Fibroblast of lung (primary cell): Measurements from ENCODE around the gene ACOT9. TPM values are rescaled to one million over a fixed set of nuclear protein-coding genes. Genes with fewer than 3 reads are reported as not detected.

Experiments
- DNase-seq, 2 donors: peaks; one replicate each; pipeline versions ENCODE4 v3.0.0 to v3.0.0-alpha.2; 2010; ENCODE audit warnings: low read depth in 2 of 2
- H2AFZ ChIP-seq: 2 replicates; pipeline ENCODE4 v1.5.1; 2012; ENCODE audit warnings: low read length, control low read depth, inconsistent platforms
- H3K27ac ChIP-seq: 2 replicates; pipeline ENCODE4 v1.5.1; 2011; ENCODE audit warnings: low read length, control low read depth; ENCODE audit not compliant: insufficient read depth
- H3K27me3 ChIP-seq: 2 replicates; pipeline ENCODE4 v1.5.1; 2011; ENCODE audit warnings: mild to moderate bottlenecking, low read length; ENCODE audit not compliant: control insufficient read depth, insufficient read depth
- H3K36me3 ChIP-seq: 2 replicates; pipeline ENCODE4 v1.5.1; 2011; ENCODE audit warnings: low read length; ENCODE audit not compliant: control insufficient read depth, insufficient read depth
- H3K4me1 ChIP-seq: 2 replicates; pipeline ENCODE4 v1.5.1; 2011; ENCODE audit warnings: low read length; ENCODE audit not compliant: control insufficient read depth, insufficient read depth; ENCODE audit errors: extremely low read depth
- H3K4me2 ChIP-seq: 2 replicates; pipeline ENCODE4 v1.5.1; 2011; ENCODE audit warnings: low read length, control low read depth; ENCODE audit not compliant: insufficient read depth; ENCODE audit errors: extremely low read depth
- H3K4me3 ChIP-seq, 4 experiments: fragments of 200-600 bp in 1 of 4; sonication (generic) in 1 of 4; replicated peaks in 1 of 4; 2 replicates each; pipeline ENCODE4 v1.5.1; 2011 to 2016; ENCODE audit warnings: low read length in 4 of 4, low read depth in 3 of 4, mild to moderate bottlenecking in 3 of 4, control low read depth in 2 of 4, inconsistent platforms in 1 of 4, mixed read lengths in 1 of 4; ENCODE audit not compliant: insufficient read depth in 1 of 4; ENCODE audit errors: control extremely low read depth in 1 of 4
- H3K79me2 ChIP-seq: 2 replicates; pipeline ENCODE4 v1.5.1; 2012; ENCODE audit warnings: mild to moderate bottlenecking, low read length, inconsistent platforms; ENCODE audit not compliant: control insufficient read depth, insufficient read depth
- H3K9ac ChIP-seq: 2 replicates; pipeline ENCODE4 v1.5.1; 2011; ENCODE audit warnings: mild to moderate bottlenecking, low read length, control low read depth; ENCODE audit not compliant: insufficient read depth
- H3K9me3 ChIP-seq: 2 replicates; pipeline ENCODE4 v1.5.1; 2012; ENCODE audit warnings: low read depth, low read length; ENCODE audit not compliant: control insufficient read depth, insufficient read depth
- H4K20me1 ChIP-seq: 2 replicates; pipeline ENCODE4 v1.5.1; 2011; ENCODE audit warnings: low read length; ENCODE audit not compliant: control insufficient read depth, insufficient read depth; ENCODE audit errors: extremely low read depth
- CTCF ChIP-seq, 2 donors: IDR thresholded peaks in 1 of 2; conservative IDR thresholded peaks in 1 of 2; 1 replicate in 1 of 2; 2 replicates in 1 of 2; pipeline ENCODE4 v1.5.1; 2011 to 2012; ENCODE audit warnings: low read length in 2 of 2, control low read depth in 1 of 2, inconsistent platforms in 1 of 2, low read depth in 1 of 2, mild to moderate bottlenecking in 1 of 2
- EZH2 ChIP-seq: IDR thresholded peaks from 2 replicates; pipeline ENCODE4 v1.5.1; 2012; ENCODE audit warnings: low read length, control low read depth, mild to moderate bottlenecking; ENCODE audit errors: missing control alignments
- polyA plus RNA-seq, 2 donors: library from polyadenylated mRNA; depleted of rRNA in 1 of 2; stranded (reverse) in 1 of 2; unstranded in 1 of 2; fragments of >200 nt; gene quantifications; 2 replicates each; pipeline ENCODE4 v1.2.1, GENCODE V29; 2011 to 2012; ENCODE audit warnings: missing spikeins in 1 of 2
- total RNA-seq: library from RNA; depleted of rRNA; stranded (reverse); fragments of >200 nt; gene quantifications from 2 replicates; pipeline ENCODE4 v1.2.1, GENCODE V29; 2014

The ACOT9 gene
- total and polyA plus RNA-seq, 2 donors (not counting 1 experiment from before 2014, with no cell fraction given): 42.3 to 70.9 TPM

DNA sequence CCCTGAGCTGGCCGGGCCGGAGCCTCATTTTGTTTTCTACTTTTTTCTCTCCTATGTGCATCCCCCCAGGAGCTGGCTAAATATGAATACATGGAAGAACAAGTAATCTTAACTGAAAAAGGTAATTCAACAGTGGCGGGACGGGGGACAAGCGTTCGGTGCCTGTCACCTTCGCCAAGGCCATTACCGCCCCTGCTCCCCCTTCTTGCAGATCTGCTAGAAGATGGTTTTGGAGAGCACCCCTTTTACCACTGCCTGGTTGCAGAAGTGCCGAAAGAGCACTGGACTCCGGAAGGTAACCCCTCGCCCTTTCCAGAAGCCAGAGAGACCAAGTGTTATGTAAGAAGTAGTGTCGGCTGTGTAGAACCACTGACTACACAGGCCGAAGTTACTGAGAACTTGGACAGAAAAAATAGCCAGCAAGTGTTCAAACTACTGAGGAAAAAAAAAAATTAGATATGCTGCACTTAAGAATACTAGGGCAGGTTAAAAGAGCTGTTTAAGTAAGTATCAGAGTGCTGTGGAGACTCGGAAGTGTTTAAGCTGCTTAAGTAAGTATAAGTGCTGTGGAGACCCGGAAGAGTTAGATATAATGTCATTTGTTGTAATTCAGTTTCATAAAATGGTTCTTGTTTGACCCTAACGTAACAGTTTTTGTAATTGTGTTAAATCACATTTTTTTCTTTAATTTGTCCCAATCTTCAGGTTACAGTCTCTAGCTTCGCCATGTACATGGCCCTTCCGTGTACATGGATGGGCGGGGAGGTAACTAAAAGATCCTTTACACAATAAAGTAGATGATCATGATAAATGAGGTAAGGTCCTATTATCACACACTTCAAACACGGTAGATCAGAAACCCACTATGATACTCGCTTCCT is 40.8 kb upstream of the ACOT9 start:
- H3K9me3 ChIP-seq: no peaks in the 10 kb centered on the region
- peak overlapping the region; percentile 92 for H3K27ac ChIP-seq
- no peaks in the 10 kb centered on the region for H3K27me3 ChIP-seq
- H3K79me2 ChIP-seq: no peaks in the 10 kb centered on the region
- H3K4me3 ChIP-seq: peak overlapping the region; percentile 28 to 87 (median 63)
- peak overlapping the region; percentile 48 for H3K9ac ChIP-seq
- peak overlapping the region; percentile 54 for H3K4me2 ChIP-seq
- no peak overlapping the region for H2AFZ ChIP-seq
- TF ChIP-seq EZH2 (no peak), CTCF (conservative IDR thresholded peaks at IDR 0.05 in 1 of 2, IDR thresholded peaks at IDR 0.05 in 1 of 2; ENCODE audit: low read depth in 1 of 2, low read length in 2 of 2) (no peak)
- peak; percentile 13 to 28 for DNase-seq
- no peaks in the 10 kb centered on the region for H3K4me1 ChIP-seq
- no peaks in the 10 kb centered on the region for H4K20me1 ChIP-seq
- H3K36me3 ChIP-seq: no peaks in the 10 kb centered on the region

DNA sequence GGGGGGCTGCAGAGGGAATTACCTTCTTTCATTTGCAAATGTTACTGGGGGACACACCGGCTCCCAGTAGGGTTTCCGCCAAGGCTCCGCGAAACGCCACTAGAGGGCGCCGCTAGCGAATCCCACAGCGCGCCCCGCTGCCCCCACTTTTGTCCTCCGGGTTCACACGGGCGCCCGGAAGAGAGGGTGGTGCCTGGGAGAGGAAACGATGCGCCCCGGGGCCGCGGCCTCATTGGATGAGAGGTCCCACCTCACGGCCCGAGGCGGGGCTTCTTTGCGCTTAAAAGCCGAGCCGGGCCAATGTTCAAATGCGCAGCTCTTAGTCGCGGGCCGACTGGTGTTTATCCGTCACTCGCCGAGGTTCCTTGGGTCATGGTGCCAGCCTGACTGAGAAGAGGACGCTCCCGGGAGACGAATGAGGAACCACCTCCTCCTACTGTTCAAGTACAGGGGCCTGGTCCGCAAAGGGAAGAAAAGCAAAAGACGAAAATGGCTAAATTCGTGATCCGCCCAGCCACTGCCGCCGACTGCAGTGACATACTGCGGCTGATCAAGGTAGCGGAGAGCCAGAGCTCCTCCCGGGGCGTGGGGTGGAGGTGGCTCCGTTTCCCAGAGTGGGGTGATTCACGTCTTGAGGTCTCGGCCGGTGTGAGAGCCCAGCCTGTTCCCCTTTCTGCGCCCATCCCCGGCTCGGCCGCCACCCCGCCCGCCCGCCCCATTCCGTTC is 40.0 kb upstream of the ACOT9 start, which contains the start of gene SAT1:
Gene SAT1 (plus strand): TSS at position 311 of the 726 bp plus-strand sequence. CDS start 179 bp downstream, at position 490.
- peak within 1 kb of the TSS; percentile 44 to 87 (median 70) for H3K4me3 ChIP-seq
- no peaks in the 10 kb centered on the region for H3K27me3 ChIP-seq
- H3K27ac ChIP-seq: peak within 1 kb of the TSS; percentile 92
- peak; percentile 90 to 94 for DNase-seq
- TF ChIP-seq EZH2: no peak
- peak; percentile 54 to 64 for TF ChIP-seq CTCF (conservative IDR thresholded peaks at IDR 0.05 in 1 of 2, IDR thresholded peaks at IDR 0.05 in 1 of 2; ENCODE audit: low read depth in 1 of 2, low read length in 2 of 2)
- peak within 1 kb of the TSS; percentile 71 for H3K4me2 ChIP-seq
- H3K4me1 ChIP-seq: no peaks in the 10 kb centered on the region
- H3K9me3 ChIP-seq: no peaks in the 10 kb centered on the region
- H3K9ac ChIP-seq: peak within 1 kb of the TSS; percentile 66
- H4K20me1 ChIP-seq: no peaks in the 10 kb centered on the region
- H3K79me2 ChIP-seq: no peaks in the 10 kb centered on the region
- H3K36me3 ChIP-seq: no peaks in the 10 kb centered on the region
- H2AFZ ChIP-seq: peak within 1 kb of the TSS; percentile 49

DNA sequence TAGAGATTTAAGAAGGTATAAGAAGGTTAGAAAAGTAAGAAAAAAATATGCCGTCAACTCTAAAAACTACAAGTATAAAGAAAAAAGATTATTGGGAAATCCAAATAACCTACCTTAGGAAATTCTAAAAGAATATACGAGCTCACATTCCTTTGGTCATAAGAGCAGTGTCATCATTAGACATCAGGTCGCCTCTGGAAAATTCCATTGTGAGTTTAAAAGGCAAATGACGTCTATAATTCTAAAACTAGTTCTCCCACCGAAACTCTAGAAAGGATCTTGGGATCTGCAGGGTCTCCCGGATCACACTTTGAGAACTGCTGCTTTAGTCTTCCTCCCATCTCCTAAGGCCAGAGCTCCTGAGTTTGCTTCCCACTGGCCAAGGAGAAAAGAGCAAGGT is 39.4 kb upstream of the ACOT9 start:
- Histone ChIP-seq H3K9ac (peak overlapping the region; percentile 30), H3K27me3 (no peaks in the 10 kb centered on the region), H4K20me1 (no peaks in the 10 kb centered on the region), H3K79me2 (no peaks in the 10 kb centered on the region), H3K27ac (peak overlapping the region; percentile 69), H3K4me2 (peak overlapping the region; percentile 71), H3K4me1 (no peaks in the 10 kb centered on the region), H3K36me3 (no peaks in the 10 kb centered on the region), H3K4me3 (peak overlapping the region in 2 of 4 experiments; percentile 21 to 36), H2AFZ (peak overlapping the region; percentile 49), H3K9me3 (no peaks in the 10 kb centered on the region)
- DNase-seq: no peak
- no peak for TF ChIP-seq CTCF (conservative IDR thresholded peaks at IDR 0.05 in 1 of 2, IDR thresholded peaks at IDR 0.05 in 1 of 2; ENCODE audit: low read depth in 1 of 2, low read length in 2 of 2)
- no peak for TF ChIP-seq EZH2
